Measurements from ENCODE around the gene PIEZO2.

The PIEZO2 gene

GRCh38 chr18:10783941-10784340 is 365.4 kb downstream of the PIEZO2 start:
- TF ChIP-seq CTCF (conservative IDR thresholded peaks at IDR 0.05; ENCODE audit: low read depth): no peak
- no peak overlapping the region for H3K27ac ChIP-seq
- ChIA-PET CTCF (interaction anchor here (0.5 kb wide), 1 partner anchor 721 kb away, joined by 3 read pairs; no protein-coding TSS in a partner anchor), POLR2A (ENCODE audit: low non-redundant PET) (no interaction called here)
- DNase-seq (ENCODE audit: low spot score): no peak

DNA sequence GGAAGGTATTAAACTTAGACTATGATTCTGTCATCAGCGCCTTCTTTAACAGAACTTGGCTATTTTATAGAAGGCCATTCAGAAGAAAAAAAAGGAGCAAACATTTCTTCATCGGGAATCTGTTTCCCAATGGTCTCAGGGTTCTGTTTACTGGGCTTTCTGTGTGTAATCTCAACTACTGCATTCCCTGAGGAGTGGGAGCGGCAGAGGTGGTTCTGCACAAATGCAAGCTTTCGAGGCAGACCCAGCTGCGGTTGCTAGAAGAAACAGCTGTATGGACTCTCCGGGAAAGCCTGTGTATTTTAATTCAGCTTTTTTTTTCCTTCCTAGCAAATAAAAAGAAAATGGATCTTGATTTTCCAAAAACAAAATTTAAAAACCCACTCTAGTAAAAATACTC is 372.9 kb downstream of the PIEZO2 start:
- ChIA-PET CTCF (no interaction called here), POLR2A (ENCODE audit: low non-redundant PET) (interaction anchor here (0.5 kb wide), 1 partner anchor 186 kb away, joined by 3 read pairs; no protein-coding TSS in a partner anchor)
- H3K27ac ChIP-seq: no peak overlapping the region
- DNase-seq (ENCODE audit: low spot score): no peak
- no peak for TF ChIP-seq CTCF (conservative IDR thresholded peaks at IDR 0.05; ENCODE audit: low read depth)

- ChIA-PET CTCF (no interaction called here), POLR2A (ENCODE audit: low non-redundant PET) (interaction anchor here (0.6 kb wide), 1 partner anchor 762 kb away, joined by 3 read pairs; no protein-coding TSS in a partner anchor)
- no peak for TF ChIP-seq CTCF (conservative IDR thresholded peaks at IDR 0.05; ENCODE audit: low read depth)
- DNase-seq (ENCODE audit: low spot score): no peak
- no peak overlapping the region for H3K27ac ChIP-seq
These were observed 374.3 kb downstream of the PIEZO2 start for GRCh38 chr18:10775026-10775425.

DNA sequence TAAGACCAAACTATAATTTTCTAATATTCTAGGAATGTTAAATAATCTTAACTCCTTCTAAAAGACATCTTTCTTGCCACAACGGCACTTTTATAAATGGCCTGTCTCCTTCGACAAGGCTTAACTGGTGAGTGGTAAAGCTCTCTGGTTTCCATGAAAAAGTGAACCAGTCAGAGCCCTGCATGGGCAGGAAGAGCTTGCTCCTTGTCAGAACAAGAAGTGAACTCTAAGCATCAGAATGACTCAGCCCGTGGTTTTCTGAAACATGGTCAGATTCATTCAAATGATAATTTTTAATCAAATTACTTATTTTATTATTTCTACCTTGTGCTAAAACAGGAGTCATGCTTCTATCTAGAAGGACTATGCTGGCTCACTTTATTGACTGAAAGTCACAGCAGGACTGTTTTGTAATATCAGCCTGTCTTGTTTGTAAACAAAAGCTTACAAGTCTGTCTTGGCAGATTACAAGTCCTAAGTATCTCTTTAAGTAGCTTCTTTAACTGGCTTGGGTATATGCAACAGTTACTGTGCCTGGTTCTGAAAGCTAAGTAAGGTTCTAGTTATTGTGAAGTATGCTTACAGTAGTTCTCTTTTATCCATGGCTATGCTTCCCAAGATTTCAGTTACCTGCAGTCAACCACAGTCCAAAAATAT is 378.2 kb downstream of the PIEZO2 start:
- POLR2A ChIA-PET (ENCODE audit: low non-redundant PET): no interaction called here
- CTCF ChIA-PET: interaction anchor here (0.5 to 0.6 kb wide), 2 partner anchors 25 to 29 kb away, joined by 3 read pairs; no protein-coding TSS in a partner anchor
- no peak overlapping the region for H3K27ac ChIP-seq
- DNase-seq (ENCODE audit: low spot score): peak; percentile 42
- no peak for TF ChIP-seq CTCF (conservative IDR thresholded peaks at IDR 0.05; ENCODE audit: low read depth)

- TF ChIP-seq CTCF (conservative IDR thresholded peaks at IDR 0.05; ENCODE audit: low read depth): no peak
- POLR2A ChIA-PET (ENCODE audit: low non-redundant PET): no interaction called here
- H3K27ac ChIP-seq: no peak overlapping the region
- no peak for DNase-seq (ENCODE audit: low spot score)
- CTCF ChIA-PET: no interaction called here
These were observed 379.1 kb downstream of the PIEZO2 start for GRCh38 chr18:10770264-10770663.

GRCh38 chr18:10768221-10768620 is 381.1 kb downstream of the PIEZO2 start:
- no peak for TF ChIP-seq CTCF (conservative IDR thresholded peaks at IDR 0.05; ENCODE audit: low read depth)

More at GRCh38 chr18:10768221-10768620, 381.1 kb downstream of the PIEZO2 start:
- ChIA-PET POLR2A (ENCODE audit: low non-redundant PET) (no interaction called here), CTCF (no interaction called here)
- no peak for DNase-seq (ENCODE audit: low spot score)
- no peak overlapping the region for H3K27ac ChIP-seq
